ENCODE measurements around the gene AP5Z1. TPM values are rescaled to one million over a fixed set of nuclear protein-coding genes. Genes with fewer than 3 reads are reported as not detected.

The AP5Z1 gene
- total RNA-seq, 1 donor from 2014 or later: 13.4 TPM

Small RNA genes within 50 kb of the gene (microRNA-seq; reads per million reads assigned to microRNA genes)
- gene MIR4656: not detected

Other genes with a start within 250 kb of the AP5Z1 start
- gene FOXK1, start 93.3 kb upstream of the AP5Z1 start, total RNA-seq: 18.3 TPM
- gene PAPOLB, start 86.4 kb downstream of the AP5Z1 start, total RNA-seq: 0.05 TPM
- gene RADIL, start 108.1 kb downstream of the AP5Z1 start, total RNA-seq: 4.5 TPM
- not detected for gene MMD2, start 183.6 kb downstream of the AP5Z1 start, total RNA-seq

Measured in left ventricle myocardium inferior (tissue), 1 donor.